ENCODE results near the gene PPA1. TPM values are rescaled to one million over a fixed set of nuclear protein-coding genes. Genes with fewer than 3 reads are reported as not detected.
A peak's percentile ranks its signal among the peaks of the same experiment; 100 is the strongest.

PPA1 gene
- total and polyA plus RNA-seq, 2 of the 4 experiments (the other 2 are of a cell fraction), result 78.6 to 102 TPM

DNA sequence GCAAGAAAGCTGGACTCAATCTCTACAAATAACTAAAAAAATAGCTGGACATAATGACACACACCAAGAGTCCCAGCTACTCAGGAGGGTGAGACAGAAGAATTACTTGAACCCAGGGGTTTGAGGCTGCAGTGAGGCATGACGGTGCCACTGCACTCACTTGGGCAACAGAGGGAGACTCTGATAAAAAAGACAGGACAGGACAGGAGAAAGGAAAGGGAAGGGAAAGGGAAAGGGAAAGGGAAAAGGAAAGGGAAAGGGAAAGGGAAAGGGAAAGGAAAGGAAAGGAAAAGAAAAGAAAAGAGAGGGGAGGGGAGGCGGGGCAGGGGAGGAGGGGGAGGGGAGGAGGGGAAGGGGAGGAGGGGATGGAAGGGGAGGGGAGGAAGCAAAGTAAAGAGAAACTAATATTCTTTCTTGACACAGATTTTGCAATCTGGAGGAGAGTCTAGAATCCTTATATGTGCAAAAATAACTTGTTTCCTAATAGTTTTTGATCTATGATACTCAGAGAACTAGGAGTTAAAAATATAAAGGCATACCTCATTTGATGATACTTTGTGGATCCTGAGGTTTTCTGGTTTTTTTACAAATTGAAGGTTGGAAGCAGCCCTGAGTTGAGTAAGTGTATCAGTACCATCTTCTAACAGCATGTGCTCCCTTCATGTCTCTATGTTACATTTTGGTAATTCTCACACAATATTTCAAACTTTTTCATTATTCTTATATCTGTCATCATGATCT lies 70.9 kb downstream of the PPA1 start:
- no peak for ATAC-seq (ENCODE audit: low read depth)
- Histone ChIP-seq H2BK5ac (ENCODE audit: low read depth, low read length, poor library complexity, severe bottlenecking) (no peak overlapping the region), H2AK5ac (ENCODE audit: low read depth, low read length) (no peak overlapping the region), H2AK9ac (replicated peaks; ENCODE audit: low read depth, low read length, poor library complexity) (no peak overlapping the region), H3K18ac (ENCODE audit: low read depth, low read length) (no peak overlapping the region), H3K4me3 (ENCODE audit: insufficient read depth, low read depth, low read length) (no peak overlapping the region), H3K27me3 (ENCODE audit: control insufficient read depth, insufficient read depth, low read length) (no peaks in the 10 kb centered on the region), H3K14ac (replicated peaks; ENCODE audit: low read depth, low read length) (no peak overlapping the region), H3K23ac (ENCODE audit: low read depth, low read length) (no peak overlapping the region), H3K27ac (ENCODE audit: insufficient read depth, low read length) (peak overlapping the region; percentile 32; the same call in 1 of the 2 replicates), H3K4me1 (ENCODE audit: control insufficient read depth, insufficient read depth, low read length) (peaks cover 9% of the 10 kb centered on the region), H4K5ac (ENCODE audit: low read depth, low read length) (no peak overlapping the region), H3K9me3 (ENCODE audit: control insufficient read depth, insufficient read depth, low read length) (no peaks in the 10 kb centered on the region), H3K56ac (ENCODE audit: extremely low read depth, insufficient read depth, low read length) (no peak overlapping the region), H3K4me2 (ENCODE audit: low read depth, low read length) (peak overlapping the region; percentile 8; the same call in 1 of the 2 replicates), H4K91ac (ENCODE audit: insufficient read depth, low read depth, low read length) (no peak overlapping the region), H3K9ac (ENCODE audit: low read depth, low read length) (no peak overlapping the region), H2BK120ac (ENCODE audit: low read depth, low read length) (no peak overlapping the region), H3K4ac (ENCODE audit: low read depth, low read length) (no peak overlapping the region), H4K8ac (ENCODE audit: low read depth in 2 of 2, low read length in 2 of 2) (no peak overlapping the region), H2AFZ (replicated peaks; ENCODE audit: low read length, poor library complexity) (no peak overlapping the region), H3K9me1 (ENCODE audit: insufficient read depth, low read length) (peaks cover 8% of the 10 kb centered on the region), H3K79me1 (ENCODE audit: low read depth in 1 of 2, low read length in 2 of 2) (peaks cover 22 to 65% of the 10 kb centered on the region in 2 experiments), H2BK15ac (ENCODE audit: low read depth, low read length) (no peak overlapping the region), H2BK20ac (ENCODE audit: low read depth, low read length) (no peak overlapping the region), H3K36me3 (ENCODE audit: control insufficient read depth, insufficient read depth, low read length) (peaks cover 24% of the 10 kb centered on the region), H4K20me1 (ENCODE audit: insufficient read depth, low read length) (peaks cover 82% of the 10 kb centered on the region)
- in situ Hi-C loops (cut with MboI; ENCODE audit: low sequenced_read_pairs) (no loop called here), dilution Hi-C loops (cut with HindIII; ENCODE audit: low sequenced_read_pairs, unreplicated experiment) (no loop called here), intact Hi-C loops (cut with micrococcal nuclease) (no loop called here)
- no peak for DNase-seq
- no TSS peak for BruUV-seq (replicated peaks)
- TF ChIP-seq, protein P1, sequence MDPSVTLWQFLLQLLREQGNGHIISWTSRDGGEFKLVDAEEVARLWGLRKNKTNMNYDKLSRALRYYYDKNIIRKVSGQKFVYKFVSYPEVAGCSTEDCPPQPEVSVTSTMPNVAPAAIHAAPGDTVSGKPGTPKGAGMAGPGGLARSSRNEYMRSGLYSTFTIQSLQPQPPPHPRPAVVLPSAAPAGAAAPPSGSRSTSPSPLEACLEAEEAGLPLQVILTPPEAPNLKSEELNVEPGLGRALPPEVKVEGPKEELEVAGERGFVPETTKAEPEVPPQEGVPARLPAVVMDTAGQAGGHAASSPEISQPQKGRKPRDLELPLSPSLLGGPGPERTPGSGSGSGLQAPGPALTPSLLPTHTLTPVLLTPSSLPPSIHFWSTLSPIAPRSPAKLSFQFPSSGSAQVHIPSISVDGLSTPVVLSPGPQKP (IDR thresholded peaks at IDR 0.05; ENCODE audit: borderline replicate concordance, low read depth, low read length), result no peak
- TF ChIP-seq MAFK (IDR thresholded peaks at IDR 0.05; ENCODE audit: low read depth, low read length) (no peak), NFE2L2 (IDR thresholded peaks at IDR 0.05; ENCODE audit: low read depth, low read length) (no peak), SMC3 (IDR thresholded peaks at IDR 0.05; ENCODE audit: low read depth, low read length) (no peak), RAD21 (IDR thresholded peaks at IDR 0.05; ENCODE audit: low read length) (no peak), BHLHE40 (IDR thresholded peaks at IDR 0.05; ENCODE audit: low read depth, low read length) (no peak), CEBPB (IDR thresholded peaks at IDR 0.05; ENCODE audit: low read depth, low read length) (no peak), CHD1 (IDR thresholded peaks at IDR 0.05; ENCODE audit: low read depth, low read length) (no peak), POLR2A (IDR thresholded peaks at IDR 0.05; ENCODE audit: low read depth, low read length) (no peak), FOS (IDR thresholded peaks at IDR 0.05; ENCODE audit: low read depth, low read length) (no peak), MAZ (IDR thresholded peaks at IDR 0.05; ENCODE audit: borderline replicate concordance, low read depth, low read length) (no peak), RCOR1 (IDR thresholded peaks at IDR 0.05; ENCODE audit: insufficient replicate concordance, low read length) (no peak), MXI1 (IDR thresholded peaks at IDR 0.05; ENCODE audit: borderline replicate concordance, low read depth, low read length) (no peak), RFX5 (IDR thresholded peaks at IDR 0.05; ENCODE audit: low read depth, low read length) (no peak)
- TF ChIP-seq, protein P2, sequence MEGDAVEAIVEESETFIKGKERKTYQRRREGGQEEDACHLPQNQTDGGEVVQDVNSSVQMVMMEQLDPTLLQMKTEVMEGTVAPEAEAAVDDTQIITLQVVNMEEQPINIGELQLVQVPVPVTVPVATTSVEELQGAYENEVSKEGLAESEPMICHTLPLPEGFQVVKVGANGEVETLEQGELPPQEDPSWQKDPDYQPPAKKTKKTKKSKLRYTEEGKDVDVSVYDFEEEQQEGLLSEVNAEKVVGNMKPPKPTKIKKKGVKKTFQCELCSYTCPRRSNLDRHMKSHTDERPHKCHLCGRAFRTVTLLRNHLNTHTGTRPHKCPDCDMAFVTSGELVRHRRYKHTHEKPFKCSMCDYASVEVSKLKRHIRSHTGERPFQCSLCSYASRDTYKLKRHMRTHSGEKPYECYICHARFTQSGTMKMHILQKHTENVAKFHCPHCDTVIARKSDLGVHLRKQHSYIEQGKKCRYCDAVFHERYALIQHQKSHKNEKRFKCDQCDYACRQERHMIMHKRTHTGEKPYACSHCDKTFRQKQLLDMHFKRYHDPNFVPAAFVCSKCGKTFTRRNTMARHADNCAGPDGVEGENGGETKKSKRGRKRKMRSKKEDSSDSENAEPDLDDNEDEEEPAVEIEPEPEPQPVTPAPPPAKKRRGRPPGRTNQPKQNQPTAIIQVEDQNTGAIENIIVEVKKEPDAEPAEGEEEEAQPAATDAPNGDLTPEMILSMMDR (conservative IDR thresholded peaks at IDR 0.05; ENCODE audit: low read depth, low read length), result no peak
- TF ChIP-seq, protein P3, sequence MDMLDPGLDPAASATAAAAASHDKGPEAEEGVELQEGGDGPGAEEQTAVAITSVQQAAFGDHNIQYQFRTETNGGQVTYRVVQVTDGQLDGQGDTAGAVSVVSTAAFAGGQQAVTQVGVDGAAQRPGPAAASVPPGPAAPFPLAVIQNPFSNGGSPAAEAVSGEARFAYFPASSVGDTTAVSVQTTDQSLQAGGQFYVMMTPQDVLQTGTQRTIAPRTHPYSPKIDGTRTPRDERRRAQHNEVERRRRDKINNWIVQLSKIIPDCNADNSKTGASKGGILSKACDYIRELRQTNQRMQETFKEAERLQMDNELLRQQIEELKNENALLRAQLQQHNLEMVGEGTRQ (IDR thresholded peaks at IDR 0.05; ENCODE audit: low read depth, low read length), result no peak
- WGBS, 2 experiments (ENCODE audit: extremely low coverage in 2 of 2, insufficient read length in 1 of 2), result no CpG with 5 or more reads among the region's 2 CpGs
- ChIA-PET CTCF (no interaction called here), POLR2A (ENCODE audit: unreplicated experiment) (no interaction called here)

Data from IMR-90 (cell line).